Measurements from ENCODE around the gene SMAD3. TPM values are rescaled to one million over a fixed set of nuclear protein-coding genes. Genes with fewer than 3 reads are reported as not detected.
A peak's percentile ranks its signal among the peaks of the same experiment; 100 is the strongest.

SMAD3 gene
- total and polyA plus RNA-seq, 2 of the 8 experiments (the other 6 are each of a cell fraction or from before 2014, with no cell fraction given), result 10.1 to 12.4 TPM

DNA sequence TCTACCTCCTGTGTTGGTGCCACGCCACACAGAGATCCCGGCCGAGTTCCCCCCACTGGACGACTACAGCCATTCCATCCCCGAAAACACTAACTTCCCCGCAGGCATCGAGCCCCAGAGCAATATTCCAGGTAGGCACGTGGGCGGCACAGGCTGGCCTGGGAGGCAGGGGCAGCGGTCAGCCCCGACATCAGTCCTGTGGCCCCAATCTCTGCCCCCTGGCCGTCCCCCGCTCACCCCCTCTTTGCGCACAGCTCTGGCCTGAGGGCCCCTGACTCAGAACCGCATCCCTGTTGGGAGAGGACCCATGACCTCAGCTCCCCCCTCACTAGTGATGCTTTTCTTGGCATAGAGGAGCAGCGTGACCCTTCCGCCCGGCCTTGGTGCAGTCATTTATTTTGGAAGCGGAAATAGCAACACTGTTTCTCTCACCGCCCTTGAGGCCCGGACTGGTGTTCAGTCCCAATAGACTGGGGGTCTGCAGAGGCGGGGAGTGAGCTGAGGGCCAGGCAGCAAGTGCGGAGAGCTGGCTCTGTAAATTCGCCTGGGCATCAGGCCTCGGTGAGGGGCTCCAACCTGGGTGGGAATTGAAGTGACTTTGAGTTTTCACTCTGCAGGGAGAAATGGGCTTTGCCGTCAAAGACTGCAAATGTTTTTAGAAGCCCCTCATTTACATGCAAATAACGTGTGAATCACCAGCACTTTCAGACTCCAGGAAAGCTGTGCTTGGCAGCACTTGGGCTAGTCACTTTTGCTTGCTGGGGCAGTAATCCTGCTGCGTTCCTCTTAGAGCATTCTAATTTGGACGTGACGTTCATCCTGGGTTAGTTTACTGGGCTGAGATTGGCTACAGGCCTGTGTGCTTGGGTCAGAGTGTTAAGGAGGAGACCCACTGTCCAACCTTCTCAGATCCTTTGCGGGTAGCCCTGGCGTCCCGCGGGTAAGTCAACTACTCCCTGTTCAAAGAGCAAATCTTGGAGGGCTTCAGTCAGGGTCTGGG lies 100.2 kb downstream of the SMAD3 start (continued):
- TF ChIP-seq SUZ12 (IDR thresholded peaks at IDR 0.05; ENCODE audit: low read length) (no peak), YY1 (IDR thresholded peaks at IDR 0.05; ENCODE audit: low read depth, low read length) (0 out of 2 replicates have a peak, but pooled peaks have one; percentile 4), RBBP5 (IDR thresholded peaks at IDR 0.05; ENCODE audit: borderline replicate concordance, low read depth, low read length) (no peak), CREB1 (IDR thresholded peaks at IDR 0.05) (peak; percentile 67; the same call in 1 of the 2 replicates), JUND (IDR thresholded peaks at IDR 0.05; ENCODE audit: low read length) (peak; percentile 71), SIX5 (IDR thresholded peaks at IDR 0.05; ENCODE audit: low read depth, low read length) (no peak), ASH2L (IDR thresholded peaks at IDR 0.05; ENCODE audit: low read length) (peak; percentile 57), SIN3A (conservative IDR thresholded peaks at IDR 0.05 in 1 of 2, IDR thresholded peaks at IDR 0.05 in 1 of 2; ENCODE audit: low read depth in 1 of 2, low read length in 2 of 2) (0 out of 4 replicates have a peak, but pooled peaks of 1 of the 2 experiments have one; percentile 32), CBX8 (IDR thresholded peaks at IDR 0.05; ENCODE audit: borderline replicate concordance, low read depth, low read length) (no peak), TEAD4 (IDR thresholded peaks at IDR 0.05; ENCODE audit: low read depth, low read length) (no peak), TBP (IDR thresholded peaks at IDR 0.05; ENCODE audit: low read depth, low read length) (no peak)
- TF ChIP-seq, protein P1, sequence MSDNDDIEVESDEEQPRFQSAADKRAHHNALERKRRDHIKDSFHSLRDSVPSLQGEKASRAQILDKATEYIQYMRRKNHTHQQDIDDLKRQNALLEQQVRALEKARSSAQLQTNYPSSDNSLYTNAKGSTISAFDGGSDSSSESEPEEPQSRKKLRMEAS (IDR thresholded peaks at IDR 0.05), result peak; percentile 35

Measured in H1 (cell line).